Epithelial cell of esophagus (primary cell): Measurements from ENCODE around the gene MAD1L1.
"Not testable (repeated sequence)": the region's sequence is repeated elsewhere in the genome, so short reads cannot be mapped to it uniquely, and the experiment has no call there.

ENCODE experiments used
- DNase-seq: peaks from one replicate; pipeline ENCODE4 v3.0.0; 2010; ENCODE audit warnings: low read depth
- H3K4me3 ChIP-seq: 2 replicates; pipeline ENCODE4 v1.5.1; 2011; ENCODE audit warnings: mild to moderate bottlenecking, low read length, control low read depth
- TF ChIP-seq, protein P1 (sequence below): IDR thresholded peaks from 2 replicates; pipeline ENCODE4 v1.5.1; 2011; ENCODE audit warnings: low read depth, mild to moderate bottlenecking, low read length, control low read depth, inconsistent platforms; ENCODE audit not compliant: insufficient read depth; ENCODE audit errors: missing control alignments

The MAD1L1 gene

GRCh38 chr7:1883834-1884582 is 348.7 kb downstream of the MAD1L1 start:
- H3K4me3 ChIP-seq = no peak overlapping the region
- no peak for DNase-seq
- TF ChIP-seq, protein P1, sequence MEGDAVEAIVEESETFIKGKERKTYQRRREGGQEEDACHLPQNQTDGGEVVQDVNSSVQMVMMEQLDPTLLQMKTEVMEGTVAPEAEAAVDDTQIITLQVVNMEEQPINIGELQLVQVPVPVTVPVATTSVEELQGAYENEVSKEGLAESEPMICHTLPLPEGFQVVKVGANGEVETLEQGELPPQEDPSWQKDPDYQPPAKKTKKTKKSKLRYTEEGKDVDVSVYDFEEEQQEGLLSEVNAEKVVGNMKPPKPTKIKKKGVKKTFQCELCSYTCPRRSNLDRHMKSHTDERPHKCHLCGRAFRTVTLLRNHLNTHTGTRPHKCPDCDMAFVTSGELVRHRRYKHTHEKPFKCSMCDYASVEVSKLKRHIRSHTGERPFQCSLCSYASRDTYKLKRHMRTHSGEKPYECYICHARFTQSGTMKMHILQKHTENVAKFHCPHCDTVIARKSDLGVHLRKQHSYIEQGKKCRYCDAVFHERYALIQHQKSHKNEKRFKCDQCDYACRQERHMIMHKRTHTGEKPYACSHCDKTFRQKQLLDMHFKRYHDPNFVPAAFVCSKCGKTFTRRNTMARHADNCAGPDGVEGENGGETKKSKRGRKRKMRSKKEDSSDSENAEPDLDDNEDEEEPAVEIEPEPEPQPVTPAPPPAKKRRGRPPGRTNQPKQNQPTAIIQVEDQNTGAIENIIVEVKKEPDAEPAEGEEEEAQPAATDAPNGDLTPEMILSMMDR = no peak

- DNase-seq = peak; percentile 82
- TF ChIP-seq, protein P1 = no peak
- H3K4me3 ChIP-seq = no peak overlapping the region
Observed at GRCh38 chr7:1883031-1883761, 349.5 kb downstream of the MAD1L1 start.

DNA sequence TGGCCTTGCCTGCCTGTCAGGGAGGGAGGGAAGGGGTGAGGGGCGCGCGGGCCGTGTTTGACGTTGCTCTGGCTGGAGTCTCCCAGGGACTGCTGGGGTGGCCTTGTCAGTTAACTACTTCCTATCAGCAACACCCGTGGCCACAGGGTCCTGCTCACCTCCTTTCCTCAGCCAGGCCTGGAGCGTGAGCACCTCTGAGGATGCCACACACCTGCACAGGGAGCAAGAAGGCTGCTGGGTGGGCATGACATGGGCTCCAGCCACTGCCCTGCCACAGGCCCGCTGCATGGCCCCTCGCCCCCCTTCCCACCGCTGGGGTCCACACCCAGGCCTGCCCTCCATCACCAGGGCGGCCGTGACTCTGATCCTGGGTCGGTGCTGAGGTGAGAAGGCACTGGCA is 350.3 kb downstream of the MAD1L1 start:
- H3K4me3 ChIP-seq = no peak overlapping the region
- TF ChIP-seq, protein P1 = no peak
- no peak for DNase-seq

DNA sequence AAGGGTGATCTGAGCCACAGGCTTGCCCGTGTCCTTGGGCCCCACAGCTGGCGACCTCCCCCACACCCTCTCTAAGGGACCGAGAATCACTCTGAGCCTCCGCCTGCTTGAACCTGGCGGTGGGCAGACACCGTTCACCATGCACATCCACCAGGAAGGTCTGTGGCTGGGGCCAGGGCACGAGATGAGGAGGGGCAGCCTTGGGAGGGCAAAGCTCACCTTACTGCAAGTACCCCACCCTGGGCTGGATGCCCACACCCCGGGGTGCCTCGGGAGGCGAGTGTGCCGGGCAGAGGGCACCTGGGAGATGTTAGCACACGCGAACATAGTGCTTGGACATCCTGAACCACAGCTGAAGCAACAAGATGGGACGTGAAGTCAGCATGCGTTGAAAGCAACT is 350.8 kb downstream of the MAD1L1 start:
- DNase-seq = no peak
- H3K4me3 ChIP-seq = no peak overlapping the region
- TF ChIP-seq, protein P1 = no peak

DNA sequence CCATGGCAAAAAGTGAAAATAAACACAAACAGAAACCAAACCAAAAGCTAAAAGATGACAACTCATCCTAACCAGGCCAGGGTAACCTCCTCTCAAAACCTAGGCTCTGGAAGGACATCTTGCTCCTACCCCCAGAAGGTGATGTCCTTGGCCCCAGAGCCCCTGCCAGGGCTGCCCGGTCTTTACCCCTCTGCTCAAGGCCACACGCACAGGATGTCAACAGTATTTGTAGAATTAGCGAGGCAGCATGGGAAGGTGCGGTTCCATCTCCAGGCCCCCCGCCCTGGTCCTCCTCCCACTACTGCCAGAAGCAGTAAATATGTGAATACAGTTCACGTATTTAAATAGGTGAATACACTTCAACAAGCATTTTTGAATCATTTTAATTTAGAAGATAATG is 356.1 kb downstream of the MAD1L1 start:
- H3K4me3 ChIP-seq, DNase-seq: not testable (repeated sequence)

DNA sequence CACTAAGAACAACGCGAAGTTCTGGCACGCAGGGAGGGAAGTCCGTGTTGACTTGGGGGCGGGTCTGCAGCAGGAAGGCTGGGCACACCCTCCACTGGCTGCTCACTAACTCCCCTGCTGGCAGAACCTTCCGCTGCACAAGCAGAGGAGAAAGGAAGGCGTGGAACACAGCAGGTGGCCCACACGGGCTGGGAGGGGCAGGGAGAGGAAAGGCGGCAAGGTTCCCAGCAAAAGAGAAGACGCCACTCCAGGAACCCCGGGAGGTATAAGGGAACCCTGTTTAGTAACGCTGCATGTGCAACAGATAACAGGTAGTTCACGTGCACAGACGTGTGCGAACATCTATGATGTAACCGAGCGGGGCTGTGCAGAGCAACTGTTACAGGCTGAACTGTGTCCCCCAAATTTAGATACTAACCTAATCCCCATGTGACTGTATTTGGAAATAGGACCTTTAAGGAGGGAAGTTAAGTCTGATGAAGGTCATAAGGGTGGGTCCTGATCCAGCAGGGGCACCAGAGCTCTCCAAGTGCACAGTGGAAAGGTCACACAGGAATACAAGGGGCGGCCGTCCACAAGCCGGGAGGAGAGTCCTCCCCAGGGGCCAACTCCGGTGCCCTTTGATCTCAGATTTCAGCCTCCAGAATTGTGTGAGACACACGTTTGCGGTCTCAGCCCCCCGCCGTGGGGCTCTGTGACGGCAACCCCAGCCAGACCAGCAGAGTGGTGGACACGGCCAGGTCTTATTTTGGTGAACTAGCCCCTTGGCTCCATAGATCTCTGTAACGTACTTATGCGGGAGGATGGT is 357.1 kb downstream of the MAD1L1 start:
- H3K4me3 ChIP-seq, DNase-seq: not testable (repeated sequence)

DNA sequence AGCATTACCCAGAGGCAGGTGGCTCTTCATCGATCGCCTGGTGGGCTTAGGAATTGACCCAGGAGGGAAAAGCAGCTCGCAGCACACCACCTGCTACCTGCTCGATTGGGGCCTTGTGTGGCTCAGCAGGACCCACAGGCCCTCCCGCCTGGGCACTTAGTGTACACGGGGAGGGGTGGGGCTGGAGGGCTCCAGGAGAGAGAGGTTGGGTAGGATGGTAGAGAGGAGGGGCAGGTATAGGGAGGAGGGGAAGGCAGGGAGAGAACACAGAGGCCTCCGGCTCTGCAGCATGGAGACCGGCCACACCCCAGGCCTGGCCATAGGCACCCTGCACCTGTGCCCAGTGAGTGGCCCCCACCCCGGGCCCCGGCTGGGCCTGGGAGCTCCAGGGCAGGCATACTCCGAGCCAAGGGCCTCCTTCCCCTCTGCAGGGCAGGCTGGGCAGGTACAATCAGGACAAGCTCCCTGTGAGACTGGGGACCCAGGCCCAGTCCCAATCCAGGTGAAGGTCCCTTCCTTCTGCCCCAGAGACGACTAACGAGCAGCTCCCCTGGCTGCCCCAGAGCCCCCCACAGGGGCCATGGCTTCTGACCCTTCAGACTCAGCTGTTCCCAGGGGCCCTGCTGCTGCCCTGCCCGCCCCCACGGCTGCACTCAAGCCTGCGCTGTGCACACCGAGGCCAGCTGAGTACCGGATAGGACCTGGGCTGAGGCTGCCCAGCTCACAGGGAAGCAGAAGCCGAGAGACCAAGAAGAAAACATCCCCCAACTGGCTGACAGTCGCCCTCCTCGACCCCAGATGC is 358.0 kb downstream of the MAD1L1 start:
- DNase-seq, H3K4me3 ChIP-seq: not testable (repeated sequence)
